GM21786 (cell line): ENCODE results near the gene ZSWIM6.

Experiments used
- ATAC-seq: cut with Tn5 transposase; IDR thresholded peaks from one replicate; pipeline ENCODE4 v1.9.1; 2021; ENCODE audit not compliant: unreplicated experiment

Gene ZSWIM6

DNA sequence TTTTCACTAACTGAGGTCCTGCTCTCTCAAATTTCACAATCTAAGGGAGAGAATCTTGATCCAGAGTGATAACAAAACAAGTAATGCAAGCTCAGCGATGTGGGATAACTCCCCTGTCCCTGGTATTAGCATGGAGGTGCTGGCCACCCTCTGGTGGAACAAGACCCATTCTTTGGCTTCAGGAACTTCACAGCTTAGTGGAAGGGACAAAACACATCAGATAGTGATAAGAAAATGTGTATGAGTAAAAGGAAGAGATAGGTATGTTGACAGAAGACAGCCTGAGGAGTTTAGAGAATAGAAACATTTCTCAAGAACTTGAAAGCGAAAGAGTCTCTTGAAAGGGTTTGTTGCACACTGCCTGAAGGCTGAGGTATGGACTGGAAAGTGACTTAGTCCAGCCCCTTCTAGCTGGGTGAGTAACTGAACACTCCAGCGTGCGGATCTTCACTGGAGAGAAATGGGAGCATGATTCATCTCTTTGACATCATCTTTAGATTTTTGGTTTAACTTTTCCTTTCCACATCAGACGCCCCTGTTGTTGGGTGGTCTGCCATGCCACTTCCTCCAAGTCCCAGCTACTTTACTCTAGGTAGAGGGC lies 25.4 kb upstream of the ZSWIM6 start:
- ATAC-seq = no peak

DNA sequence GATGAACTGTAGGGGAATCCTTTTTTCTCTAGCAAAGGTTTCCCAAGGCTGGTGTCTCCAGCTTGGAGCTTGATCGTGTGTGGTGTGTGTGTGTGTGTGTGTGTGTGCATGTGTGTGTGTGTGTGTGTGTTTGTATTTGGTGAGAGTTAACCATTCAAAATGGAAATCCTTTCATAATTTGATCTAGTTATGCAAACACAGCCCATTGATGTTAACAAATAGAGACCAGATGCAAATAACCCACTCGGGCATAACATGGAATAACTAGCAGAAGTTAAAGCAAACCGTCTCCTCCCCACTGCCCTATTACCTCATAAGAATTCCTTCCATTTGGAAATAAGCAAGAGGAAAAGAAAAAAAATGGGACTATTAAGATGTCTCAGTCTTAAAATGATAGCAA lies 24.9 kb upstream of the ZSWIM6 start:
- ATAC-seq = no peak

DNA sequence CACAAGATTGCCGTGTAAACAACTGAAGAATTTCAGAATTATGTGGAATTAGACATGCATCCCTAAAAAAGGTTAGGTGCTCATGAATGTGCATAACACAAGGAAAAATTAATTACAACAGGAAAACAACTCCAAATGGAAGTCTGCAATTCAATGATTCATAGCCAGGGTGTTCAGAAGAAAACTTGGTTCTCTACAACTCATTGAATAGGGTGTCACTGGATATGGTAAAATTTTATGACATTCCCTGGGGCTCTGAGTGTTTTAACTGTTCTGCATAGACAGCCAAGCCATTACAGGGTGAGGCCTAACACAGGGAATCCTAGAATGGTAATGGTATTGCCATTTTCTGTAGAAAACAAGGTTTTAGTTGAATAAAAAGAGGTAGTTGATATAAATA lies 24.4 kb upstream of the ZSWIM6 start:
- no peak for ATAC-seq

DNA sequence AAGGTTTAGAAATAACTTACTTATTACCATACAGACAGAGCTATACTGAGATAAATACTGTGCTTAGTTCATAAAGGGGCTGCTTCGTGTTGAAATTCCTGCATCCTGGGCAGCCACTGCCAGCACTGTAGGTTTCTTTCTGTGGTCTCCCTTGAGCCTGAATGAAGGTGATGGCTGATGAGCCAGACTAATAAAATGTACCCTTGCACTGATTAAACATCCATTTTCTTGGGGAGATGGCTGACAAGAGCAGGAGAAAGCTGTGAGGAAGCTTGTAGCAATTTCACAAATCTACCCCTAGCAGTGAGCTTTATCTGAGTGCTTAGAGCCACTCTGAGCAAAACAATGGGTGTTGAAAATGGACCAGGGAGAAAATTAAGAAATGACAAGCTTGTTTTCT lies 23.3 kb upstream of the ZSWIM6 start:
- no peak for ATAC-seq

DNA sequence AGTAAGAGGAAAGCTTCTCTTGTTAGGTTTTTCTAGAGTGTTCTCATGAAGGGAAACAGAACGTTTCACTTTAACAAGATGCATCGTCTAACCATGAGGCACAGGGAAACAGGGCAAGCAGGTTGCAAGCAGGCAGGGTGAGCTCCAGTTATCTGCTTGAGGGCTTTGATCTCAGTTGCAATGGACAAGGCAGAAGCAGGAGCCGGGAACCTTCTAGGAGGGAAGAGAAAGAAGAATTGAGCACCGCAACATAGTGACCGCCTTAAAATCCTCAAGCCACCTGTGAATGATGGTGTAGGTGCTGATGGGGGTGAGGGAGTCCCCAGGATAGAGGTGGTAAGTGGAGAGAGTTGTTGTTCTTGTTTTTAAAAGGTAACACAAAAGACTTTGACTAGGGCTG lies 22.9 kb upstream of the ZSWIM6 start:
- ATAC-seq = no peak

DNA sequence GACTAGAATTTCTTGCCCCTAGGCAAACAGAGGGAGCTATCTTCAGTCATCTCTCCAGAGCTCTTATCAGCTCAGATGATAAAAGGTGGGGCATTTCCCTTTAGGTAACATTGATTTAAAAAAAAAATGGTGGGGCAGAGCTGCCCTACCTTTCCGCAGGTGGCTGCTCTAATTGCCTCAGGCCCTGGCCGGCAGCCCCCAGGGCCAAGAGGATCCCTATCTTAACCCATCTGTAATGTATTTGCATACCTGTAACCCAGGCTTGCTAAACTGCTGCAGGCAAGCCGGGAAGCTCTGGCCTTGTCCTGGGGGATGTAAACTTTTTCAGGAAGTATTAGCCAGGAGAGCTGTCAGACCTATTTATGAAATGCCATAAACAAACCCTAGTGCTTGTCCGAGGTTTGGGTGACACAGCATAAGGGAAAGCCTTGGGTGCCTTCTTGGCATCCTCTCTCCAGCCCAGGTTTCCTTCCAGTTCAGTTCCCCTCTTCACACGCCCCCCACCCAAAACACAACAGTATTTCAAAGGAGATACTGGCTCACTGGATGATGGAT lies 20.9 kb upstream of the ZSWIM6 start:
- ATAC-seq = no peak

DNA sequence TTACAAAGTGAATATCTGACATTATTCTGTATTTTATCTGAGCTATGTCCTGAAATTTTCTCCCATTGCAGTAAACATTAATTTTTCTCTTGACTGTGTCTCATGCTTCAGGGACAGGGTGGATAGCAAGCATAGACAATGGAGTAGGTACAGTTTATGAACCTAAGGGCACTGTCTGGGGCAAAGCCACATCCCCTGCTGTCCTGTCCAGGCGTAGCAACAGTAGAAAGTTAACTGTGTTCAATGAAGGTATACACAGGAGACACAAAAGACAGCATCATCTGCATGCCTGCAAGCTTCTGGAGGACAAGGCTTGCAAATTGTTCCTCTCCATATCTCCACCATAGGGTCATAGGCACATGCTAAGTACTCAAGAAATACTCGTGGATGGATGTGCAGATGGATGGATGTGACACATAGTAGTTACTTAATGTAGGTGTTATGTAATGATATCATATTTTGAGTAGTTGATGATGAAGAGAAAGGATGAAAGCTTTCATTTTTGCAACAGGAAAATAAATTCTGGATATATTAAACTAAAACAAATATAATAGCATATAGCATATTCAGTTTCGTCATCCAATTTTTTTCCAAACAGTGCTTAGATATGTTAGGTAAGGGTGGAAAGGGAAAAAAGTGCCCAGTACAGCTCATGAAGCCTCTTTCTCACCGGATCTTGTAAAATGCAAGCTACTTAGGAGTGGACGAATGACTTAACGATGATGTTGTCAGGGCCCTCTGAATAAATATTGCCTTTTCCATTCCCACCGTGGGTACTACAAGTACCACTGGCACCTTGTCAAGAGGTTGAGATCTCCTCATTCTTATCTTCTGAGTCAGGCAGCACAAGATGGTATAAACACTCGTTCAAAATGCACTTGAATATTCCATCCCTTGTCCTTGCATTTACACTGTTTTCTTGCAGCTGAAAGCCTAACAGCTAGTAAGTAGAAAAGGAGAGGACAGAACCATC lies 19.9 kb upstream of the ZSWIM6 start:
- no peak for ATAC-seq

DNA sequence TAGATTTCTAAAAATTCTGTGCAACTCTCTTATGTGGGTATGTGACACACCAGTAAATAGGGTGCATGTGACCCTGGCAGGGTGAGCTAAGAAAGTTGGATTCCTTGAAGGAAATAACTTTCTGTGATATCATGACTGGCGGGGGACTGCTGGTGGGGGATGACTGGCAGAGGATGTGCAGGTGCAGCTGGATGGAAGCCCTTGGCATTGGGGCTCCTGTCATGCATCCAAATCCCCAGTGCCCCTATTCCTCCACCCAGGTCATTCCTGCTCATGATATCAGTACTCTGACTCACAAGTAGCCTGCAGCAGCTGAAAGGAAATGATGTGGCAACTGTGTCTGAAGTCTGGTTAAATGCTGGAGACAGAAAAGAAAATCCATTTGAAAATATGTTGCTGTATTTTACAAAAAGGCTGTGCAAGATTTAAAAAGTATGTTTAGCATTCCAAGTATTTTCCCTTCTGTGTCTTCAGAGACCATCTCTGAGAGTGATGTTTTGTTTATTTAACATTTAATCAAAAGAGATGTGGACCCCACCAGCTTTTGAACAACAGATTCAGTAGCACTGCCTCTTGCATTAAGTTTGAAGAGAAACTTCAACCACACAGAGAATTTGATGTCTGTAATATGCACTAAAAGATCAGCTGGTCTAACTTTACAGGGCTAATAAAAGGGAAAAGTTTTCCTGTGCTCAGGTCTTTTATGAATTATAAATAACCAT lies 17.9 kb upstream of the ZSWIM6 start:
- ATAC-seq = no peak

DNA sequence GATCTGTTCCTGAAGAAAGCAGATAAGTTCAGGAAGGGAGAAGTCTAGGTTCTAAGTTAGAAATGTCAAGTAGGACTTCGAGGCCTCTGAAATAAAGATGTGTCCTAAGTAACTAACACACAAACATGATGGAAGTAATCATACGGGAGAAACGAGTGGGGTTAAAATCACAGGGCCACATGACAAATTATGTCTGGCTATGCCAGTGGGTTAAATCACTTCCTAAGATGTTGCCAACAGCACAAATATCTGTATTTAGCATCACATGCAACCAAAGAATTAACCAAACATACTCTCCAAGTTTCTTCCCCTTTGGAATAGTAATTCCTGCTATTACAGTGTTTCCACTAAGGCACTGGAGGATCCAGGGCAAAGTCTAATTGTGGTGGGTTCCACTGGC lies 13.7 kb upstream of the ZSWIM6 start:
- ATAC-seq = no peak

DNA sequence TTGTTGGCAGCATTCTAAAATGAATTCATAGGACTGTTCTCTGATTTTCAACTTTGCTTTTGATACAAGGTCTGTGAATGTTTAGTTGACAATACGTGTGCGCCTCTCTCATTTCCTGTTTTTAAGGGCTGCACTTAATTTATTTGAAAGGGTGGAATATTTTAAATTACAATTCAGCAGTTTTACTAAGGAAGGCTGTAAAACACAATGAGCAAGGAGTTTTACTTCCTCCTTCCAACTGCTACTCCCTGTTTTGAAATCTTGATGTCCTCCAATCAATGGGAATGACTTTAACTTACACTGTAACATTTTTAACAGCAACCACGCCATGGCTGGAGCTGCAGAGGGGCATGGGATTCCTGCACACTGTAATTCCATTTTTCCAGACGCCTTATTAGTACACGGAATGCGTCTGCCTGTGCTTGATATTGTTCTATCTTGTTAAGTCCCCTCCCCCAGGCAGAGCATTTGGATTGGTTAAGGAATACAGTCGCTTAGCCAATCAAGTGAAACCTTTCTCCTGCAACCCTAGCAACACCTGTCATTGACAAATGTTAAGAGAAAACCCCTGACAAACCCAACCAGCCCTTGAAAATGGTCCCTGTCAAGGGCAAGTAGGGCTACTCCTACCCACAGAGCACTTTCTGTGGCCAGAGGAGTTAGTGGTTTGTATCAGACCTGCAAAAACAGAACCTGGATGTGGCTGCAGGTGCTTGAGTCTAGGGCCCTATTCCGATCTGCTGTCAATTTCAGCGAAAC lies 12.5 kb upstream of the ZSWIM6 start:
- peak; percentile 98 for ATAC-seq

DNA sequence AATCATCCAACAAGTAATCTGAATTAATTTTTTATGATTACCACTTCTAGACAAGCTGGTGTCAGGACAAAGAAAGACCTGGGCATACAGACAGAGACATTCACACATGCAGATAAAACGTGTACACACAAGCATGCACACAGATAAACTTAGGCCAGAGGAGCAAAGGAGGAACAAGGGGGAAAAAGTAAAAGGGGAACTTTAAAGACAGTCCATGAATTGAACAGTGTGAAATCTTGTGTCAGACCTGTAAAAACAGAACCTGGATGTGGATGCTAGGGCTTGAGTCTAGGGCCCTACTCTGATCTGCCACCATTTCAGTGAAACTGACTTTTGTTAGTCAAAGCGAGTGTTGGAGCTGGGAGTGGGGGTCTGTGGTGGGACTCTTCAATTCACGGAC lies 11.2 kb upstream of the ZSWIM6 start:
- no peak for ATAC-seq

DNA sequence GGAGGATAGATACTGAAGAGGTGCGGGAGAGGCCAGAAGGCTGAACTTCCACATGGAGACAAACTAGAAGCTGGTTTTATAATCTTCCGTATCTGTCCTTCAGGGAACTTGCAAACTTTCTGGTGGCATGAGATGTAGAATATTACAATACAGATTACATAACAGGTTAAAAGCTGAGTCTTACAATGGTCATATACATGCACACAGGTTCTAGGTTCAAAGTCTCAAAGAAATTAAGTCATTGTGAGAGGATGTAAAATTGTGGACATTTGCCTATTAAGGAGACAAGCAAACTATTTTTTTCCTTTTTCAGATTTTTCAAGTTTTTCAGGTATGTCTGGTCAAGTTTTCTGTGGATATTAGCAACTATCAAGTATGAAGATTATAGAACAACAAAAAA lies 10.4 kb upstream of the ZSWIM6 start:
- no peak for ATAC-seq

DNA sequence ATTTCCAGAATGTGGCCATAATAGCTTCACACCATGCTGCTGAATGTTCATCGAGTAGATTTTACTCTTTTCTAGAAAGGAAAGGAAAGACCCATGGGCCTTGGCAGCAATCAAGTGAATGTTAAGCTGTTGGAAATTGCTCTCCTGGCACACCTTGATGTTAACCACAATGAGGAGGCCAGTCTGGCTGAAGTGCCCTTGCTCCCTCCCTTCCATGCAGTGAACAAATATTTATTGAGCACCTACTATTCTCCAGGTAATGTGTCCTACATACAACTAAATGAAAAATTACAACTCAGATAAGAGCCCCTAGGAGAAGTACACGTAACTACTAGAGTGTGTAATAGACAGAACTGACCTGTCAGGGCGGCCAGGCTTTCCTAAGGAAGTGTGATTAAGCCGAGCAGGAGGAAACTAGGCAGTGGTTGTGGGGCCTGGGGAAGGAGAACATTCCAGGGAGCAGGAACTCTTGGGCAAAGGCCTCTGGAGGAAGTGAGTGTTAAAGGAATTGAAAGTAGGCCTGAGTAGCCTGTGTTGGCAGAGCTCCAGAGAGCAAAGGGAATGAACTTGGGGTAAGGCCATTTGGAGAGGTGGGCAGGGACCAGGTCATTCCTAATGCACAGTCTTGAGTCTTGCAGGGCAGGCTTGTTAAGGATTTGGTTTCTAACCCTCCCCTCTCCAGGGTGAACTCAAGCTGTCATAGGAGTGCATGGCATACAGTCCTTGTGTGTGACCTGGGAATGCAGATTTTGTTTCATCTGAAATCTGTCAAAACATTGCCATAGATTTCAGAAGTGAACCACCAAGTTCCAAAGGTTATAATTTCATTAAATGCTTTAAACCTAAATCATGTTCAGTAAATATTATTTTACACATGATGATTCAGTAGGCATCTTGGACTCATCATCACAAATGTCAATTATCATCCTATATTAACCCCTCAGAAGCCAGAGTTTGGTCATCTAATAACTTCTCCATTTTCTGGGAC lies 9.0 kb upstream of the ZSWIM6 start:
- no peak for ATAC-seq

DNA sequence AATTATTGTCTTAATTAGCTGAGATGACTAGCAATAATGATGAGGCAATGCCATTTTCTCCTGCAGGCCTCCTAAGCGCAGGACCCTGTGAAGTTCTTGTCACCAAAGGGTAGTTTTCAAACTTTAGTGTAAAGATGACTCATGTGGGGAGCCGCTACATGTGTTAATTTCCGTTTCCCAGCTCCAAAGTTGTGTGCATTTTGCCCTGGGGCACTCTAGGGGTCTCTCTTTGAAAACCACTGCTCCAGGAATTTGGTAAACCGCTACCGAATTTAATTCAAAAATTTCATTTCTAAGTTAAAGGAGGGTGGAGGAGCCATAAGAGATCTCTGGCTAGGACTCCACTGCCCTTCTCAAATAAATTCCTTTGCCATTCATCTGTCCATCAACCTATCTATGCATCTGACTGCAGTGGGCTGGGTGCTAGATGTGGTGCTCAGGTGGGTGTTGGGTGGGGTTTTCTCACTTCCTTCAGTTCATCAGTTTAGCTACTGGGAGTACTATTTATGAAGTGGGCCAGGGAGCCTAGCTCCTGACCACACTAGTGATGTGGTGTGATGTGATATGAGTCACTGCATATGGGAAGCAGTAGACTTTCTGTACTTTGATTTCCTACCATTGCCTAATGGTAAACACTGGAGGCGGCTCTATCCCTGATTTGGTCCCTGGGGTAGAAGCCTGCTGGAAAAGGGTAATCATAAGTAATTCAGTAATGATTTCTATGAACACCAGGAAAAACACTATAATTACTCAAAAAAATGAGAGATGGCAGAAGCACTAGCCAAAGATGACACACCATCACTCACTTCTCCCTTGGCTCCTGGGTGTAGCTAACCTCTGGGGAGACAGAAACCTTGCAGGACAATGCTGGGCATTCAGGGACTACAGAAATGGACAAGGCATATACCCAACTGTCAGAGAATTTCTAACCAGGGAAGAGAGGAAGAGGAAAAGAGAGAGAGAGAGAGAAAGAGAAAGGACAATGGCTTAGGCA lies 4.0 kb upstream of the ZSWIM6 start:
- peak; percentile 18 for ATAC-seq

DNA sequence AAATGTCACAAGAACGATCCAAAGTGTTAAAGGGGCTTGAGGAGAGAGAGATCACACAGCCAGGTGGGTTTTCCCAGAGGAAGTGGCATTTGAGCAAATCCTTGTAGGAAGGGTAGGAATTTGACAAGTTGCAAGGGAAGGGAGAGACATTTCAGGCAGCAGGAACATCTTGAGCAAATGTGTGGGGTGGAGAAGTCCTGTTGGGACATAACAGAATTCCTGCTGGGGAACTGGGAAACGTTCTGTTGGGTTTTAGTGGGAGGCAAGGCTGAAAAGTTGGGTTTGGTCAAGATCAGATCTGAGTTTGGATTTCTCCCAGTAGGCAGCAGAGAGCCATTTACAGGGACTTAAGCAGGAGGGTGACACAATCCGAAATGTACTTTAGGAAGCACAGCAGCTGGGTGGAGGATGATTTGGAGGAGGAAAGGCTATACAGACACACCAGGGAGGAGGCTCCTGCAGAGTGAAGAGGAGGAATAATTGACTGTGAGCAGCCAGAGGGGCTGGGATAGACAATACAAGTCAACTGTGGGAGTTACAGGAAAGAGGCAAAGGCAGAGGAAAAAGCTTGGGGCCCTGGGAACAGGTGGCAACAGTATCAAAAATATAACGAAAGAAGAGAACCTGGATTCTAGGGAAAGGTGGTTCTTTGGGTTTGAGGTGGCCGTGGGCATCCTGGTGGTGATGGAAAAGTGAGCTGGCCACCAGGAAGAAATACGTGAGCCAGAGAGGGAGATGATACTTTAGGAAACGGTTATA lies 3.1 kb upstream of the ZSWIM6 start:
- no peak for ATAC-seq

DNA sequence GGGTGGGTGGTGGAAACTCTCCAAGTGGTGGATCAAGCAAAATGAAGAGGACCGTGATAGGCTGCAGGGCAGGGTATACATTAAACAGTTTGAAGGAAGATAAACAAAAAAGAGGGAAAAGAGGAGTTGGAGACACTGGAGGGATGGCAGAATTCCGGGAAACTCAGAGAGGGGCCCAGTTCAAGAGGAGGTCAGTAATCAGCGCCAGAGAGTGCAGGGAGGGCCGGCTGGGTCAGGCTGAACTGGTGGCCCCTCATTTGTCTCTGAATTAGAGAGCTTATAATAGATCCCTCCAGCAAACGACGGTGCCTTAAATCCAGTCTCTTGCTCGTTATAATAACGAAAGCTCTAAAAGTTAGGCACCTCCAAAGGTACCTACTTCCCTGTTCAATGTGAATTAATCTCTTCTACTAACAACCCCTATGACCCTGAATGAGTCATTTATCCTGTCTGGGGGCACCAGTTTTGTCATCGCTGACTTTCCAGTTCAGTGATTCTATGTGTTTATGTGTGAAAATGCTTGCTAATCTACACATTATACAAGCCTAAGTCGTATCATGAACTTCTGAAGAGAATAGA lies 2.4 kb upstream of the ZSWIM6 start:
- ATAC-seq = no peak

DNA sequence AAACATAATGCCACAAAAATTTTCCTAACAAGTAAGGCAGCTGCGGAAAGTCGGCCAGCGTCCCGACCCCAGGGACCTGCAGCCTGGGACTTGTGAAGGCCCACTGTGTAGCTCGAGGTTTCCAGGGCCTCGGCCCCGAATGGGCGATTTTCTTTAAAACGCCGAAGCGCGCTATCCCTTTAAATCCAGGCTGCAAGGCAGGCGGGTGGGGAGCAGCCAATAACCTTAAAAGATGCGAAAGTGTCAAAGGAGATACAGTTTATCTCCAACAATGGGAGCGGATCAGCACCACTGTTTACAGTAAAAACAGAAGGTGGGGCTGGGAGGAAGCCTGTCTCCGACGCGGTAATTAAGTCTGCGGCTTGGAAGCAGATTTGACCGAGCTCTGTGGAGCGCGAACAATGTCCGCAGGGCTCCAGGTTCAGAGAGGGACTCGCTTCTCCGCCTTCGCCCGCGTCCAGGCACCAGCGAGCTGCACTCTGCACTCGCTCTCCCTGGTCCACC lies 1.7 kb upstream of the ZSWIM6 start:
- ATAC-seq = no peak
